Liver (tissue), 9 donors: ENCODE data around the gene EXT2. TPM values are rescaled to one million over a fixed set of nuclear protein-coding genes. Genes with fewer than 3 reads are reported as not detected.

Experiments
- DNase-seq: peaks from one replicate; pipeline ENCODE4 v3.0.0-alpha.2; 2017; ENCODE audit warnings: low spot score
- H3K27ac ChIP-seq, 2 donors: one replicate each; pipeline ENCODE4 v1.7.0; 2013; ENCODE audit warnings: inconsistent platforms in 2 of 2, low read length in 2 of 2, control low read depth in 1 of 2, low read depth in 1 of 2, mild to moderate bottlenecking in 1 of 2
- H3K27me3 ChIP-seq, 4 donors: one replicate each; pipeline versions ENCODE4 v1.6.1 to v1.7.0; 2013; ENCODE audit warnings: low read length in 3 of 4, inconsistent platforms in 1 of 4, mild to moderate bottlenecking in 1 of 4, moderate library complexity in 1 of 4; ENCODE audit not compliant: control insufficient read depth in 4 of 4, insufficient read depth in 4 of 4
- H3K36me3 ChIP-seq, 4 donors: one replicate each; pipeline versions ENCODE4 v1.6.1 to v1.7.0; 2013; ENCODE audit warnings: low read length in 3 of 4, mild to moderate bottlenecking in 3 of 4, low read depth in 1 of 4, moderate library complexity in 1 of 4; ENCODE audit not compliant: control insufficient read depth in 4 of 4, insufficient read depth in 3 of 4
- H3K4me1 ChIP-seq, 4 donors: one replicate each; pipeline versions ENCODE4 v1.6.1 to v1.7.0; 2013; ENCODE audit warnings: low read length in 3 of 4, mild to moderate bottlenecking in 3 of 4, moderate library complexity in 1 of 4; ENCODE audit not compliant: control insufficient read depth in 4 of 4, insufficient read depth in 4 of 4
- H3K4me3 ChIP-seq, 3 donors: one replicate each; pipeline versions ENCODE4 v1.6.1 to v1.7.0; 2013; ENCODE audit warnings: low read length in 3 of 3, control low read depth in 1 of 3, low read depth in 1 of 3, mild to moderate bottlenecking in 1 of 3
- H3K9ac ChIP-seq, 2 donors: one replicate each; pipeline ENCODE4 v1.7.0; 2013; ENCODE audit warnings: low read length in 2 of 2, mild to moderate bottlenecking in 2 of 2, moderate library complexity in 2 of 2, control low read depth in 1 of 2, low read depth in 1 of 2
- H3K9me3 ChIP-seq, 4 donors: one replicate each; pipeline versions ENCODE4 v1.6.1 to v1.7.0; 2013; ENCODE audit warnings: low read length in 3 of 4; ENCODE audit not compliant: control insufficient read depth in 4 of 4
- FOXA1 ChIP-seq: IDR thresholded peaks from 2 replicates; pipeline ENCODE4 v1.6.1; 2016; ENCODE audit warnings: antibody characterized with exemption
- FOXA2 ChIP-seq: IDR thresholded peaks from 2 replicates; pipeline ENCODE4 v1.6.1; 2016; ENCODE audit warnings: antibody characterized with exemption
- GABPA ChIP-seq, 2 donors: IDR thresholded peaks in 1 of 2; conservative IDR thresholded peaks in 1 of 2; 2 replicates each; pipeline ENCODE4 v1.6.1; 2016; ENCODE audit warnings: antibody characterized with exemption in 2 of 2, mild to moderate bottlenecking in 1 of 2, moderate library complexity in 1 of 2
- HNF4A ChIP-seq, 2 donors: conservative IDR thresholded peaks; 2 replicates each; pipeline ENCODE4 v1.6.1; 2016; ENCODE audit warnings: antibody characterized with exemption in 2 of 2, mild to moderate bottlenecking in 2 of 2
- JUND ChIP-seq, 2 donors: IDR thresholded peaks; 2 replicates each; pipeline ENCODE4 v1.6.1; 2016; ENCODE audit warnings: antibody characterized with exemption in 2 of 2
- NR2F2 ChIP-seq: IDR thresholded peaks from 2 replicates; pipeline ENCODE4 v1.6.1; 2016; ENCODE audit warnings: antibody characterized with exemption
- RAD21 ChIP-seq, 2 donors: IDR thresholded peaks; 2 replicates each; pipeline ENCODE4 v1.6.1; 2016; ENCODE audit warnings: antibody characterized with exemption in 2 of 2, mild to moderate bottlenecking in 2 of 2
- RXRA ChIP-seq, 2 donors: IDR thresholded peaks; 2 replicates each; pipeline ENCODE4 v1.6.1; 2017 to 2018; ENCODE audit warnings: antibody characterized with exemption in 2 of 2, mild to moderate bottlenecking in 1 of 2
- SP1 ChIP-seq: IDR thresholded peaks from 2 replicates; pipeline ENCODE4 v1.6.1; 2018; ENCODE audit warnings: antibody characterized with exemption, mild to moderate bottlenecking
- TAF1 ChIP-seq: conservative IDR thresholded peaks from 2 replicates; pipeline ENCODE4 v1.6.1; 2016; ENCODE audit warnings: antibody characterized with exemption, mild to moderate bottlenecking
- YY1 ChIP-seq: IDR thresholded peaks from 2 replicates; pipeline ENCODE4 v1.6.1; 2016; ENCODE audit warnings: antibody characterized with exemption, mild to moderate bottlenecking
- WGBS: extraction: QIAGEN DNeasy Blood & Tissue Kit; methylation state at CpG from one replicate; pipeline ENCODE4 v1.1.7; 2013; 5-methylcytosine and 5-hydroxymethylcytosine counted together
- polyA plus RNA-seq, 2 donors: library from polyadenylated mRNA; stranded (reverse) in 1 of 2; unstranded in 1 of 2; fragments of 200-250 nt in 1 of 2; fragments of >200 nt in 1 of 2; fragmentation: Nextera tagmentation in 1 of 2; extraction: Ambion mirVana in 1 of 2; gene quantifications; one replicate each; pipeline versions ENCODE4 v1.2.1 to v1.2.3, GENCODE V29; 2013 to 2015
- total RNA-seq, 2 donors: library from RNA; depleted of rRNA; stranded (reverse); fragments of >200 nt; gene quantifications; one replicate each; pipeline ENCODE4 v1.2.3, GENCODE V29; 2014
- TF ChIP-seq, protein P1 (sequence below): IDR thresholded peaks from 2 replicates; pipeline ENCODE4 v1.6.1; 2016; ENCODE audit warnings: antibody characterized with exemption
- TF ChIP-seq, protein P2 (sequence below): IDR thresholded peaks from 2 replicates; pipeline ENCODE4 v1.6.1; 2016; ENCODE audit warnings: antibody characterized with exemption
- TF ChIP-seq, protein P3 (sequence below): fragments of 150-350 bp; IDR thresholded peaks from 2 replicates; pipeline ENCODE4 v1.5.1; 2017; ENCODE audit warnings: improper control_type of control experiment, low read depth, low read length; ENCODE audit not compliant: missing input control
- TF ChIP-seq, protein P4 (sequence below): IDR thresholded peaks from 2 replicates; pipeline ENCODE4 v1.6.1; 2016; ENCODE audit warnings: antibody characterized with exemption
- donor health status: healthy.
- donor health status: healthy.
- donor health status: healthy.
- donor health status: healthy.
- donor health status: healthy.

Gene EXT2
- total and polyA plus RNA-seq, 4 donors: 8.4 to 36.1 (median 29.8) TPM

DNA sequence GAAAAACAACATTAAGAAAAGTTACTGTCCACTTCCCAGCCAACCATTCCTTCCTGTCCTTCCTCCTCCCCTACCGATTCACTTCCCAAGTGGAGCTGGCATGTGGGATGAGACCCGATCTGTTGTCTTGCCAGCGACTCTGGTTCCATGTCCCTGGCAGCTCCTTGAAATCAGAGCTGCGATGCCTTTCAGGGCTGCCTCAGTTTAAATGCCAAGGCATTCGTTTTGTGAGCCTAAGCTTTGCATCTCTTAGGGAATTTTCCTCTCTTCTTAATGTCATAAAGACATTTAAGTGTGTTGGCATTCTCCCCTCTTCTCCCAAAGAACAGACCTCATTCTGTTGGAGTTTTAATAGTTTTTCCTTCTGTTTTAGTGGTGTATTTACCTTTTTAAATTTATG is 98.4 kb downstream of the EXT2 start (continued):
- TF ChIP-seq, protein P1, sequence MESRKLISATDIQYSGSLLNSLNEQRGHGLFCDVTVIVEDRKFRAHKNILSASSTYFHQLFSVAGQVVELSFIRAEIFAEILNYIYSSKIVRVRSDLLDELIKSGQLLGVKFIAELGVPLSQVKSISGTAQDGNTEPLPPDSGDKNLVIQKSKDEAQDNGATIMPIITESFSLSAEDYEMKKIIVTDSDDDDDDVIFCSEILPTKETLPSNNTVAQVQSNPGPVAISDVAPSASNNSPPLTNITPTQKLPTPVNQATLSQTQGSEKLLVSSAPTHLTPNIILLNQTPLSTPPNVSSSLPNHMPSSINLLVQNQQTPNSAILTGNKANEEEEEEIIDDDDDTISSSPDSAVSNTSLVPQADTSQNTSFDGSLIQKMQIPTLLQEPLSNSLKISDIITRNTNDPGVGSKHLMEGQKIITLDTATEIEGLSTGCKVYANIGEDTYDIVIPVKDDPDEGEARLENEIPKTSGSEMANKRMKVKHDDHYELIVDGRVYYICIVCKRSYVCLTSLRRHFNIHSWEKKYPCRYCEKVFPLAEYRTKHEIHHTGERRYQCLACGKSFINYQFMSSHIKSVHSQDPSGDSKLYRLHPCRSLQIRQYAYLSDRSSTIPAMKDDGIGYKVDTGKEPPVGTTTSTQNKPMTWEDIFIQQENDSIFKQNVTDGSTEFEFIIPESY: no peak
- no peak for TF ChIP-seq GABPA (IDR thresholded peaks at IDR 0.05 in 1 of 2, conservative IDR thresholded peaks at IDR 0.05 in 1 of 2)
- no peak for TF ChIP-seq HNF4A (conservative IDR thresholded peaks at IDR 0.05)
- no peak for TF ChIP-seq NR2F2
- TF ChIP-seq, protein P2, sequence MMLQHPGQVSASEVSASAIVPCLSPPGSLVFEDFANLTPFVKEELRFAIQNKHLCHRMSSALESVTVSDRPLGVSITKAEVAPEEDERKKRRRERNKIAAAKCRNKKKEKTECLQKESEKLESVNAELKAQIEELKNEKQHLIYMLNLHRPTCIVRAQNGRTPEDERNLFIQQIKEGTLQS: no peak
- TF ChIP-seq FOXA1: no peak
- no peak for TF ChIP-seq YY1
- no peak for TF ChIP-seq SP1
- no peak for TF ChIP-seq RAD21 (IDR thresholded peaks at IDR 0.05)
- no peak for TF ChIP-seq JUND (IDR thresholded peaks at IDR 0.05)

DNA sequence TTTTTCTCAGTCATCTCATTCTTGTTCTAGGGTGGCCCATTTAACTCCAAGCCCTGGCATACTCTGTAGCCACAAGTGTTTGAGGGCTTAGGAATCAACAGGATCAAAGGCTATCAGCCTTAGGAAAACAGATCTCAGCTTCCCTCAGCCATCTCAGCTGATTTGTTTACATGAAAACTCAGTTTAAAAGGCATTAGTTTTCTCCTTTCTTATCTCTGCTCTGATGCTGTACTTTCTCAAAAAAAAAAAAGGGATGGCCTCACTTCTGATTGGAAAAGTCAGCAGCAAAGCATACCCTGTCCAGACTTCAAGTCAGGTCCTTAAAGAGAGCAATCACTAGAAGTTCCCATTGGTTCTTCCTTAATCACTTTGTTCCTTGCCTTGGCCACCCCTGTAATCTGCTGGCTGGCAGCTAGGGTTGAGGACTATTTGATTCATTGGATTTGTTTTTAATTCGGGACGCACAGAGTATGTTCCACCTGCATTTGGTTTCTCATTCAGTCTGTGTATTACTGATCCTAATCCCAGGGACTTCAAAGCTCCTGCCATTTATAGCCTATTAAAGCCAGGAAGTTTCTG is 102.8 kb downstream of the EXT2 start:
- peaks cover 0 to 14% (median 7%) of the 10 kb centered on the region in 4 donors for H3K36me3 ChIP-seq
- no peaks in the 10 kb centered on the region for H3K4me1 ChIP-seq
- no peaks in the 10 kb centered on the region for H3K27me3 ChIP-seq
- no peak overlapping the region for H3K9ac ChIP-seq
- H3K9me3 ChIP-seq: peaks cover 0 to 1% (median 0%) of the 10 kb centered on the region in 4 donors
- H3K4me3 ChIP-seq: no peak overlapping the region
- H3K27ac ChIP-seq: no peak overlapping the region
- TF ChIP-seq GABPA (IDR thresholded peaks at IDR 0.05 in 1 of 2, conservative IDR thresholded peaks at IDR 0.05 in 1 of 2): no peak
- no peak for TF ChIP-seq FOXA2
- TF ChIP-seq, protein P3, sequence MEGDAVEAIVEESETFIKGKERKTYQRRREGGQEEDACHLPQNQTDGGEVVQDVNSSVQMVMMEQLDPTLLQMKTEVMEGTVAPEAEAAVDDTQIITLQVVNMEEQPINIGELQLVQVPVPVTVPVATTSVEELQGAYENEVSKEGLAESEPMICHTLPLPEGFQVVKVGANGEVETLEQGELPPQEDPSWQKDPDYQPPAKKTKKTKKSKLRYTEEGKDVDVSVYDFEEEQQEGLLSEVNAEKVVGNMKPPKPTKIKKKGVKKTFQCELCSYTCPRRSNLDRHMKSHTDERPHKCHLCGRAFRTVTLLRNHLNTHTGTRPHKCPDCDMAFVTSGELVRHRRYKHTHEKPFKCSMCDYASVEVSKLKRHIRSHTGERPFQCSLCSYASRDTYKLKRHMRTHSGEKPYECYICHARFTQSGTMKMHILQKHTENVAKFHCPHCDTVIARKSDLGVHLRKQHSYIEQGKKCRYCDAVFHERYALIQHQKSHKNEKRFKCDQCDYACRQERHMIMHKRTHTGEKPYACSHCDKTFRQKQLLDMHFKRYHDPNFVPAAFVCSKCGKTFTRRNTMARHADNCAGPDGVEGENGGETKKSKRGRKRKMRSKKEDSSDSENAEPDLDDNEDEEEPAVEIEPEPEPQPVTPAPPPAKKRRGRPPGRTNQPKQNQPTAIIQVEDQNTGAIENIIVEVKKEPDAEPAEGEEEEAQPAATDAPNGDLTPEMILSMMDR: no peak
- TF ChIP-seq RXRA (IDR thresholded peaks at IDR 0.05): no peak
- TF ChIP-seq, protein P4, sequence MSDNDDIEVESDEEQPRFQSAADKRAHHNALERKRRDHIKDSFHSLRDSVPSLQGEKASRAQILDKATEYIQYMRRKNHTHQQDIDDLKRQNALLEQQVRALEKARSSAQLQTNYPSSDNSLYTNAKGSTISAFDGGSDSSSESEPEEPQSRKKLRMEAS: no peak
- no peak for TF ChIP-seq JUND (IDR thresholded peaks at IDR 0.05)
- no peak for TF ChIP-seq FOXA1
- TF ChIP-seq, protein P2: no peak
- TF ChIP-seq HNF4A (conservative IDR thresholded peaks at IDR 0.05): no peak
- no peak for DNase-seq
- 92% methylated on average over 2 of the region's 2 CpGs for WGBS

DNA sequence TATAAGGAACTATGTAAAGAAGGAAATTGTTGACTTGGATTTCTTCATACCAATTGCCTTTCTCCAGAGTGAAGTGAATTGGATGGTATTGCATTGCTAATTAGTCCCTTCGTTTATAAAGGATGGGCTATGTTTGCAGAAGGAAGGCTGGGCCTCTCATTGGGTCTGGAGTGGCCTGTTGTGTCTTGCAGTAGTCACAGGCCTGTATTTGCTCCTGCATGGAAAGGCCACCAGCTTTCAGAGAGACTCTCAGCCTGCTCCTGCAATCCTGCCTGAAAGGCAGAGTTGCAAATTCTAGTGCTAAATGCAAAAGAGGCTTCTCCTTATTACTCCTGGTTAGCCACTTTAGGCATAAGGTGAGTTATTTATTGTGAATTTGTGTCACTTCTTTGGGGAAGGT is 103.8 kb downstream of the EXT2 start:
- 90% methylated on average over 1 of the region's 1 CpG for WGBS
- H3K27ac ChIP-seq: no peak overlapping the region
- TF ChIP-seq, protein P1: no peak
- TF ChIP-seq TAF1: no peak
- H3K4me3 ChIP-seq: no peak overlapping the region
- peaks cover 0 to 1% (median 0%) of the 10 kb centered on the region in 4 donors for H3K9me3 ChIP-seq
- H3K9ac ChIP-seq: no peak overlapping the region
- H3K36me3 ChIP-seq: peaks cover 0 to 14% (median 7%) of the 10 kb centered on the region in 4 donors
- DNase-seq: no peak
- H3K4me1 ChIP-seq: no peaks in the 10 kb centered on the region
- H3K27me3 ChIP-seq: no peaks in the 10 kb centered on the region
